Measurements from ENCODE around the gene HAUS8. TPM values are rescaled to one million over a fixed set of nuclear protein-coding genes. Genes with fewer than 3 reads are reported as not detected.

The HAUS8 gene
- total and polyA plus RNA-seq, 2 donors (not counting 3 experiments of a cell fraction or from before 2014, with no cell fraction given), result 9.6 to 30.3 TPM

- no TSS peak for BruUV-seq (replicated peaks)
These were observed 14.4 kb downstream of the HAUS8 start for GRCh38 chr19:17060802-17061201.

More at GRCh38 chr19:17060802-17061201, 14.4 kb downstream of the HAUS8 start:
- intact Hi-C loops (cut with micrococcal nuclease), result no loop called here
- no peak for FAIRE-seq
- Histone ChIP-seq H3K4me2 (ENCODE audit: insufficient read depth, low read length) (no peak overlapping the region), H3K9ac (replicated peaks; ENCODE audit: extremely low read depth, insufficient read depth, low read length) (no peak overlapping the region), H4K20me1 (replicated peaks; ENCODE audit: control insufficient read depth, extremely low read depth, insufficient read depth, low read length) (no peaks in the 10 kb centered on the region), H2AFZ (ENCODE audit: low read depth, low read length) (no peak overlapping the region), H3K27ac (ENCODE audit: insufficient read depth, low read depth, low read length) (no peak overlapping the region), H3K4me3 (replicated peaks in 1 of 3; ENCODE audit: insufficient read depth in 1 of 3, low read depth in 1 of 3, low read length in 3 of 3) (no peak overlapping the region), H3K79me2 (ENCODE audit: control insufficient read depth, insufficient read depth, low read length) (peaks cover 24% of the 10 kb centered on the region), H3K36me3 (ENCODE audit: control insufficient read depth in 2 of 2, extremely low read depth in 1 of 2, insufficient read depth in 2 of 2, low read length in 2 of 2) (peaks cover 4 to 6% of the 10 kb centered on the region in 2 experiments), H3K9me3 (replicated peaks; ENCODE audit: control insufficient read depth, insufficient read depth, low read length) (no peaks in the 10 kb centered on the region), H3K27me3 (ENCODE audit: control insufficient read depth in 2 of 2, insufficient read depth in 2 of 2, low read length in 2 of 2) (no peaks in the 10 kb centered on the region), H3K4me1 (ENCODE audit: control insufficient read depth, extremely low read depth, insufficient read depth, low read length) (no peaks in the 10 kb centered on the region), H3K9me1 (replicated peaks; ENCODE audit: control insufficient read depth, extremely low read depth, insufficient read depth, low read length) (no peaks in the 10 kb centered on the region)
- dilution Hi-C loops (cut with MboI; ENCODE audit: extremely low pct_ligation_motif_present, low sequenced_read_pairs), result no loop called here
- ChIA-PET POLR2A (interaction anchor here (0.6 kb wide), 1 partner anchor 225 kb away, joined by 9 read pairs; no protein-coding TSS in a partner anchor), CTCF (no interaction called here)
- TF ChIP-seq FOS (IDR thresholded peaks at IDR 0.05; ENCODE audit: borderline replicate concordance, insufficient read depth, low read length) (no peak), JUN (IDR thresholded peaks at IDR 0.05; ENCODE audit: borderline replicate concordance, insufficient read depth, insufficient read length, low read depth) (no peak), POLR2AphosphoS5 (IDR thresholded peaks at IDR 0.05; ENCODE audit: insufficient read depth, low read depth, low read length) (no peak), POLR2A (IDR thresholded peaks at IDR 0.05; ENCODE audit: low read depth, low read length) (no peak), GATA2 (IDR thresholded peaks at IDR 0.05; ENCODE audit: insufficient read depth, insufficient read length, low read depth, low read length) (no peak), MAX (IDR thresholded peaks at IDR 0.05; ENCODE audit: insufficient read depth, insufficient read length) (no peak), EZH2 (IDR thresholded peaks at IDR 0.05; ENCODE audit: borderline replicate concordance, low read depth, low read length, severe bottlenecking) (no peak), MYC (IDR thresholded peaks at IDR 0.05; ENCODE audit: low read depth, low read length) (no peak)
- TF ChIP-seq, protein P1, sequence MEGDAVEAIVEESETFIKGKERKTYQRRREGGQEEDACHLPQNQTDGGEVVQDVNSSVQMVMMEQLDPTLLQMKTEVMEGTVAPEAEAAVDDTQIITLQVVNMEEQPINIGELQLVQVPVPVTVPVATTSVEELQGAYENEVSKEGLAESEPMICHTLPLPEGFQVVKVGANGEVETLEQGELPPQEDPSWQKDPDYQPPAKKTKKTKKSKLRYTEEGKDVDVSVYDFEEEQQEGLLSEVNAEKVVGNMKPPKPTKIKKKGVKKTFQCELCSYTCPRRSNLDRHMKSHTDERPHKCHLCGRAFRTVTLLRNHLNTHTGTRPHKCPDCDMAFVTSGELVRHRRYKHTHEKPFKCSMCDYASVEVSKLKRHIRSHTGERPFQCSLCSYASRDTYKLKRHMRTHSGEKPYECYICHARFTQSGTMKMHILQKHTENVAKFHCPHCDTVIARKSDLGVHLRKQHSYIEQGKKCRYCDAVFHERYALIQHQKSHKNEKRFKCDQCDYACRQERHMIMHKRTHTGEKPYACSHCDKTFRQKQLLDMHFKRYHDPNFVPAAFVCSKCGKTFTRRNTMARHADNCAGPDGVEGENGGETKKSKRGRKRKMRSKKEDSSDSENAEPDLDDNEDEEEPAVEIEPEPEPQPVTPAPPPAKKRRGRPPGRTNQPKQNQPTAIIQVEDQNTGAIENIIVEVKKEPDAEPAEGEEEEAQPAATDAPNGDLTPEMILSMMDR (IDR thresholded peaks at IDR 0.05; ENCODE audit: extremely low read depth in 1 of 2, insufficient read depth in 1 of 2, low read depth in 1 of 2, low read length in 2 of 2), result no peak
- DNase-seq (ENCODE audit: low read depth, low spot score), result no peak
